H1 (cell line): ENCODE measurements around the gene C2CD4A. TPM values are rescaled to one million over a fixed set of nuclear protein-coding genes. Genes with fewer than 3 reads are reported as not detected.

Experiments used
- CTCF ChIA-PET: fragments of 300-600 bp; sonication (Branson Sonifier 250); formaldehyde crosslinking; loops from one replicate; lab custom pipeline; 2021; ENCODE audit not compliant: partially characterized antibody; lab: Charles Lee
- POLR2A ChIA-PET: fragments of 300-600 bp; sonication (Branson Sonifier 250); formaldehyde crosslinking; loops from one replicate; lab custom pipeline; 2021; ENCODE audit warnings: inconsistent platforms; ENCODE audit not compliant: partially characterized antibody; lab: Charles Lee
- DNase-seq, 2 experiments: peaks; one replicate each; pipeline versions ENCODE4 v3.0.0 to v3.0.0-alpha.2; 2010 to 2022; ENCODE audit warnings: low spot score in 2 of 2, low read depth in 1 of 2, mixed read lengths in 1 of 2
- FAIRE-seq: peaks from 2 replicates; lab custom pipeline; 2011; peaks lifted over from hg19 to GRCh38; lab: Jason Lieb, UNC
- H2AFZ ChIP-seq: 2 replicates; pipeline ENCODE4 v1.8.1; 2012; ENCODE audit warnings: low read length, inconsistent platforms
- H2AK5ac ChIP-seq: 2 replicates; pipeline ENCODE4 v1.6.1; 2013; ENCODE audit warnings: low read depth, low read length
- H2BK120ac ChIP-seq: replicated peaks from 2 replicates; pipeline ENCODE3; 2013; ENCODE audit warnings: low read depth, low read length, inconsistent platforms
- H2BK12ac ChIP-seq: 2 replicates; pipeline ENCODE4 v1.6.1; 2013; ENCODE audit warnings: low read depth, low read length
- H2BK15ac ChIP-seq: 2 replicates; pipeline ENCODE4 v1.6.1; 2013; ENCODE audit warnings: low read length
- H2BK20ac ChIP-seq: 2 replicates; pipeline ENCODE4 v1.6.1; 2013; ENCODE audit warnings: low read length
- H2BK5ac ChIP-seq: 2 replicates; pipeline ENCODE4 v1.6.1; 2013; ENCODE audit warnings: low read depth, low read length
- H3K14ac ChIP-seq: 2 replicates; pipeline ENCODE4 v1.6.1; 2013; ENCODE audit warnings: inconsistent platforms; ENCODE audit not compliant: insufficient read length
- H3K18ac ChIP-seq: 2 replicates; pipeline ENCODE4 v1.6.1; 2013; ENCODE audit warnings: low read length; ENCODE audit errors: extremely low read depth
- H3K23ac ChIP-seq: 2 replicates; pipeline ENCODE4 v1.6.1; 2013; ENCODE audit warnings: inconsistent platforms; ENCODE audit not compliant: insufficient read length
- H3K23me2 ChIP-seq: 2 replicates; pipeline ENCODE4 v1.6.1; 2013; ENCODE audit warnings: low read depth, low read length
- H3K27ac ChIP-seq: 2 replicates; pipeline ENCODE4 v1.6.1; 2011; ENCODE audit warnings: low read depth, low read length, inconsistent platforms
- H3K27me3 ChIP-seq, 4 experiments: replicated peaks in 1 of 4; 1 replicate in 1 of 4; 2 replicates in 3 of 4; pipeline versions ENCODE4 v1.6.1 to v1.8.1; 2011 to 2013; ENCODE audit warnings: low read length in 3 of 4, mild to moderate bottlenecking in 3 of 4, inconsistent platforms in 2 of 4, mixed read lengths in 2 of 4, moderate library complexity in 1 of 4; ENCODE audit not compliant: control insufficient read depth in 3 of 4, insufficient read depth in 3 of 4; ENCODE audit errors: extremely low read depth in 1 of 4
- H3K36me3 ChIP-seq, 4 experiments: 2 replicates each; pipeline versions ENCODE4 v1.6.1 to v1.8.1; 2011 to 2013; ENCODE audit warnings: mild to moderate bottlenecking in 4 of 4, low read length in 3 of 4, moderate library complexity in 2 of 4, control low read depth in 1 of 4, inconsistent platforms in 1 of 4; ENCODE audit not compliant: insufficient read depth in 4 of 4, control insufficient read depth in 2 of 4
- H3K4ac ChIP-seq: replicated peaks from 2 replicates; pipeline ENCODE3; 2013; ENCODE audit warnings: low read length, low read depth, mixed read lengths, inconsistent platforms; ENCODE audit not compliant: insufficient read length
- H3K4me1 ChIP-seq, 4 experiments: replicated peaks in 1 of 4; 1 replicate in 1 of 4; 2 replicates in 3 of 4; pipeline versions ENCODE4 v1.6.1 to v1.8.1; 2011 to 2013; ENCODE audit warnings: low read length in 3 of 4, inconsistent platforms in 2 of 4, mixed read lengths in 1 of 4; ENCODE audit not compliant: insufficient read depth in 4 of 4, control insufficient read depth in 3 of 4
- H3K4me2 ChIP-seq, 2 experiments: 2 replicates each; pipeline versions ENCODE4 v1.6.1 to v1.8.1; 2011 to 2013; ENCODE audit warnings: low read depth in 2 of 2, low read length in 2 of 2, control low read depth in 1 of 2, inconsistent platforms in 1 of 2, mild to moderate bottlenecking in 1 of 2; ENCODE audit not compliant: insufficient read depth in 1 of 2
- H3K4me3 ChIP-seq, 4 experiments: fragments of 200-600, 300-600 bp in 1 of 4; sonication (generic), shearing (Covaris generic), sonication (Bioruptor Twin) in 1 of 4; 2 replicates each; pipeline versions ENCODE4 v1.5.1 to v1.8.1; 2011 to 2016; ENCODE audit warnings: low read length in 4 of 4, low read depth in 3 of 4, control low read depth in 2 of 4, inconsistent platforms in 2 of 4, mild to moderate bottlenecking in 2 of 4, mixed read lengths in 1 of 4, moderate library complexity in 1 of 4; ENCODE audit not compliant: insufficient read depth in 2 of 4; ENCODE audit errors: extremely low read depth in 1 of 4
- H3K56ac ChIP-seq: replicated peaks from 2 replicates; pipeline ENCODE3; 2013; ENCODE audit warnings: low read depth, mild to moderate bottlenecking, mixed read lengths, low read length, inconsistent platforms; ENCODE audit not compliant: insufficient read length
- H3K79me1 ChIP-seq: 2 replicates; pipeline ENCODE4 v1.6.1; 2013; ENCODE audit warnings: low read depth, low read length, control low read depth
- H3K79me2 ChIP-seq, 2 experiments: 2 replicates each; pipeline versions ENCODE4 v1.6.1 to v1.8.1; 2012 to 2013; ENCODE audit warnings: low read length in 2 of 2, mild to moderate bottlenecking in 2 of 2, inconsistent platforms in 1 of 2; ENCODE audit not compliant: insufficient read depth in 2 of 2, control insufficient read depth in 1 of 2
- H3K9ac ChIP-seq, 4 experiments: replicated peaks in 1 of 4; 1 replicate in 1 of 4; 2 replicates in 3 of 4; pipeline versions ENCODE4 v1.6.1 to v1.8.1; 2011 to 2013; ENCODE audit warnings: low read depth in 3 of 4, low read length in 3 of 4, control low read depth in 2 of 4, mild to moderate bottlenecking in 2 of 4, moderate library complexity in 2 of 4, inconsistent platforms in 1 of 4; ENCODE audit errors: extremely low read depth in 1 of 4
- H3K9me3 ChIP-seq, 2 experiments: 2 replicates each; pipeline versions ENCODE4 v1.6.1 to v1.8.1; 2012 to 2013; ENCODE audit warnings: mild to moderate bottlenecking in 2 of 2, moderate library complexity in 2 of 2, control low read depth in 1 of 2, inconsistent platforms in 1 of 2, low read depth in 1 of 2, low read length in 1 of 2, mixed read lengths in 1 of 2; ENCODE audit not compliant: insufficient read depth in 2 of 2
- H4K20me1 ChIP-seq, 2 experiments: replicated peaks in 1 of 2; 2 replicates each; pipeline versions ENCODE3 to v1.8.1; 2011 to 2013; ENCODE audit warnings: inconsistent platforms in 2 of 2, low read length in 2 of 2, mild to moderate bottlenecking in 1 of 2; ENCODE audit not compliant: insufficient read depth in 2 of 2, control insufficient read depth in 1 of 2
- H4K5ac ChIP-seq: 2 replicates; pipeline ENCODE4 v1.6.1; 2013; ENCODE audit warnings: low read length, low read depth, mixed read lengths, inconsistent platforms; ENCODE audit not compliant: insufficient read length
- H4K8ac ChIP-seq: 2 replicates; pipeline ENCODE4 v1.8.0; 2013; ENCODE audit warnings: mild to moderate bottlenecking, moderate library complexity, low read length, inconsistent platforms; ENCODE audit not compliant: insufficient read depth; ENCODE audit errors: extremely low read depth
- H4K91ac ChIP-seq: replicated peaks from 2 replicates; pipeline ENCODE3; 2013; ENCODE audit warnings: low read length, mixed read lengths, inconsistent platforms; ENCODE audit not compliant: insufficient read length
- ASH2L ChIP-seq: fragments of 200-600, 300-600 bp; sonication (generic); IDR thresholded peaks from one replicate; pipeline ENCODE4 v1.7.1; 2017; ENCODE audit warnings: low read length
- CBX8 ChIP-seq: fragments of 300-800, 300-1000 bp; sonication (generic); IDR thresholded peaks from 2 replicates; pipeline ENCODE4 v1.7.1; 2016; ENCODE audit warnings: low read depth, low read length, borderline replicate concordance
- CEBPB ChIP-seq: IDR thresholded peaks from 2 replicates; pipeline ENCODE4 v1.6.1; 2012; ENCODE audit warnings: low read depth, low read length
- CREB1 ChIP-seq: IDR thresholded peaks from 2 replicates; pipeline ENCODE4 v1.6.1; 2012; ENCODE audit warnings: inconsistent platforms
- GABPA ChIP-seq: IDR thresholded peaks from 2 replicates; pipeline ENCODE4 v1.6.1; 2011; ENCODE audit warnings: mild to moderate bottlenecking, low read length, moderate library complexity, borderline replicate concordance; ENCODE audit not compliant: insufficient read depth
- GTF2F1 ChIP-seq: IDR thresholded peaks from 2 replicates; pipeline ENCODE4 v1.6.1; 2012; ENCODE audit warnings: low read depth, low read length, improper control_type of control experiment, borderline replicate concordance
- JUN ChIP-seq: IDR thresholded peaks from 2 replicates; pipeline ENCODE4 v1.6.1; 2011; ENCODE audit warnings: low read depth, mild to moderate bottlenecking, improper control_type of control experiment, low read length
- NRF1 ChIP-seq: IDR thresholded peaks from 2 replicates; pipeline ENCODE4 v1.6.1; 2011; ENCODE audit warnings: mild to moderate bottlenecking, low read depth, low read length, improper control_type of control experiment
- RFX5 ChIP-seq: IDR thresholded peaks from 2 replicates; pipeline ENCODE4 v1.6.1; 2011; ENCODE audit warnings: low read depth, low read length, improper control_type of control experiment, borderline replicate concordance
- RNF2 ChIP-seq: fragments of 200-900, 300-1000 bp; sonication (generic); IDR thresholded peaks from 2 replicates; pipeline ENCODE4 v1.7.1; 2016; ENCODE audit warnings: borderline replicate concordance, low read depth, mild to moderate bottlenecking, antibody characterized with exemption, low read length; ENCODE audit not compliant: poor library complexity, severe bottlenecking; ENCODE audit errors: missing control alignments
- SIN3A ChIP-seq, 2 experiments: IDR thresholded peaks in 1 of 2; conservative IDR thresholded peaks in 1 of 2; 2 replicates each; pipeline ENCODE4 v1.6.1; 2011 to 2012; ENCODE audit warnings: low read length in 2 of 2, improper control_type of control experiment in 1 of 2, low read depth in 1 of 2, mild to moderate bottlenecking in 1 of 2
- SRF ChIP-seq: IDR thresholded peaks from 2 replicates; pipeline ENCODE4 v1.6.1; 2011; ENCODE audit warnings: mild to moderate bottlenecking, low read depth, low read length, moderate library complexity
- USF2 ChIP-seq: IDR thresholded peaks from 2 replicates; pipeline ENCODE4 v1.6.1; 2011; ENCODE audit warnings: low read length, improper control_type of control experiment
- YY1 ChIP-seq: IDR thresholded peaks from 2 replicates; pipeline ENCODE4 v1.6.1; 2011; ENCODE audit warnings: low read depth, mild to moderate bottlenecking, low read length
- WGBS, 2 experiments: shearing (Covaris generic) in 1 of 2; methylation state at CpG; one replicate each; pipeline versions ENCODE4 v1.1.6 to v1.1.7; 2013 to 2015; ENCODE audit warnings: low lambda C conversion rate in 2 of 2, mixed read lengths in 2 of 2, inconsistent platforms in 1 of 2, low coverage in 1 of 2, missing lambda C conversion rate in 1 of 2; ENCODE audit not compliant: insufficient replicate concordance in 2 of 2, insufficient coverage in 1 of 2, insufficient read length in 1 of 2; ENCODE audit errors: extremely low coverage in 1 of 2, missing lambda C conversion rate in 1 of 2; 5-methylcytosine and 5-hydroxymethylcytosine counted together
- polyA plus RNA-seq, 7 experiments: library from polyadenylated mRNA; depleted of rRNA in 3 of 7; stranded (reverse) in 5 of 7; unstranded in 2 of 7; fragments of >200 nt in 5 of 7; fragments of 200-250 nt in 2 of 7; gene quantifications; 1 replicate in 5 of 7; 2 replicates in 1 of 7; 4 replicates in 1 of 7; pipeline versions ENCODE4 v1.2.1 to v1.2.3, GENCODE V29; 2011 to 2013; ENCODE audit warnings: missing spikeins in 2 of 7, mixed read lengths in 2 of 7
- total RNA-seq: library from RNA; stranded (reverse); fragmentation: NEBNext Ultra II Directional; extraction: Animal tissue kit (Norgen Biotek cat#: 25700); gene quantifications from 2 replicates; pipeline ENCODE4 v1.2.1, GENCODE V29; 2021

C2CD4A gene
- total and polyA plus RNA-seq, 2 of the 8 experiments (the other 6 are each of a cell fraction or from before 2014, with no cell fraction given), result not detected

- TF ChIP-seq NRF1 (no peak), YY1 (no peak), SIN3A (conservative IDR thresholded peaks at IDR 0.05 in 1 of 2, IDR thresholded peaks at IDR 0.05 in 1 of 2; ENCODE audit: low read depth in 1 of 2, low read length in 2 of 2) (no peak), CREB1 (no peak), RNF2 (no peak), SRF (no peak), RFX5 (no peak), CBX8 (no peak), USF2 (no peak), ASH2L (no peak), GTF2F1 (no peak), CEBPB (no peak), JUN (no peak), GABPA (no peak)
- Histone ChIP-seq H3K9ac (no peak overlapping the region), H2AK5ac (no peak overlapping the region), H3K9me3 (no peaks in the 10 kb centered on the region), H2BK15ac (no peak overlapping the region), H3K27ac (no peak overlapping the region), H3K23ac (no peak overlapping the region), H4K20me1 (no peaks in the 10 kb centered on the region), H2BK20ac (no peak overlapping the region), H3K79me2 (no peaks in the 10 kb centered on the region), H3K79me1 (no peaks in the 10 kb centered on the region), H3K27me3 (no peaks in the 10 kb centered on the region), H3K4me3 (no peak overlapping the region), H2BK120ac (no peak overlapping the region), H2AFZ (no peak overlapping the region), H3K14ac (no peak overlapping the region), H2BK5ac (no peak overlapping the region), H3K4ac (no peak overlapping the region), H3K4me2 (no peak overlapping the region), H3K23me2 (no peaks in the 10 kb centered on the region), H3K4me1 (no peaks in the 10 kb centered on the region), H3K36me3 (no peaks in the 10 kb centered on the region), H2BK12ac (no peak overlapping the region), H3K18ac (no peak overlapping the region), H3K56ac (no peak overlapping the region), H4K8ac (no peak overlapping the region), H4K5ac (no peak overlapping the region), H4K91ac (no peak overlapping the region)
- WGBS, 2 experiments, result 85% methylated on average over 2 of the region's 2 CpGs; no CpG with 5 or more reads in 1 of the 2 experiments
- FAIRE-seq (no peak), DNase-seq (no peak)
- CTCF ChIA-PET, result interaction anchor here (1.5 kb wide), 1 partner anchor 20 kb away, joined by 3 read pairs; no protein-coding TSS in a partner anchor
- POLR2A ChIA-PET, result no interaction called here
Measured at GRCh38 chr15:62108411-62108810, 41.6 kb downstream of the C2CD4A start.
